Activated CD4-positive, alpha-beta memory T cell treated with anti-CD3 and anti-CD28 coated beads for 36 hours (primary cell): Measurements from ENCODE around the gene TMEM182. TPM values are rescaled to one million over a fixed set of nuclear protein-coding genes. Genes with fewer than 3 reads are reported as not detected.

Experiments
- CTCF ChIA-PET: fragments of 350-600 bp; sonication (Branson Sonifier 250); formaldehyde crosslinking; loops from one replicate; lab custom pipeline; 2021; ENCODE audit warnings: antibody characterized with exemption, inconsistent platforms; lab: Charles Lee
- POLR2A ChIA-PET: fragments of 350-600 bp; sonication (Branson Sonifier 250); formaldehyde crosslinking; loops from one replicate; lab custom pipeline; 2021; ENCODE audit warnings: antibody characterized with exemption; lab: Charles Lee
- DNase-seq: peaks from one replicate; pipeline ENCODE4 v3.0.0-alpha.2; 2020
- H3K27ac Mint-ChIP-seq: one replicate; pipeline ENCODE4 v1.8.0; 2021; ENCODE audit warnings: mixed read lengths
- H3K27me3 Mint-ChIP-seq: one replicate; pipeline ENCODE4 v1.8.0; 2021; ENCODE audit warnings: mixed read lengths
- H3K36me3 Mint-ChIP-seq: one replicate; pipeline ENCODE4 v1.8.0; 2021; ENCODE audit warnings: mixed read lengths
- H3K4me1 Mint-ChIP-seq: one replicate; pipeline ENCODE4 v1.8.0; 2021; ENCODE audit warnings: low read depth, mixed read lengths
- H3K4me3 Mint-ChIP-seq: one replicate; pipeline ENCODE4 v1.8.0; 2021; ENCODE audit warnings: mild to moderate bottlenecking, mixed read lengths
- H3K9me3 Mint-ChIP-seq: one replicate; pipeline ENCODE4 v1.8.0; 2021; ENCODE audit warnings: mixed read lengths
- intact Hi-C: fragments of 100-400 bp; cut with micrococcal nuclease; formaldehyde crosslinking; loops from one replicate; pipeline ENCODE4 v1.15.1; 2023
- total RNA-seq, 2 experiments: library from RNA; stranded (reverse); gene quantifications; one replicate each; pipeline ENCODE4 v1.2.3, GENCODE V29; 2021

The TMEM182 gene
- total RNA-seq, 2 experiments from 2014 or later: 3.8 to 5.8 TPM

DNA sequence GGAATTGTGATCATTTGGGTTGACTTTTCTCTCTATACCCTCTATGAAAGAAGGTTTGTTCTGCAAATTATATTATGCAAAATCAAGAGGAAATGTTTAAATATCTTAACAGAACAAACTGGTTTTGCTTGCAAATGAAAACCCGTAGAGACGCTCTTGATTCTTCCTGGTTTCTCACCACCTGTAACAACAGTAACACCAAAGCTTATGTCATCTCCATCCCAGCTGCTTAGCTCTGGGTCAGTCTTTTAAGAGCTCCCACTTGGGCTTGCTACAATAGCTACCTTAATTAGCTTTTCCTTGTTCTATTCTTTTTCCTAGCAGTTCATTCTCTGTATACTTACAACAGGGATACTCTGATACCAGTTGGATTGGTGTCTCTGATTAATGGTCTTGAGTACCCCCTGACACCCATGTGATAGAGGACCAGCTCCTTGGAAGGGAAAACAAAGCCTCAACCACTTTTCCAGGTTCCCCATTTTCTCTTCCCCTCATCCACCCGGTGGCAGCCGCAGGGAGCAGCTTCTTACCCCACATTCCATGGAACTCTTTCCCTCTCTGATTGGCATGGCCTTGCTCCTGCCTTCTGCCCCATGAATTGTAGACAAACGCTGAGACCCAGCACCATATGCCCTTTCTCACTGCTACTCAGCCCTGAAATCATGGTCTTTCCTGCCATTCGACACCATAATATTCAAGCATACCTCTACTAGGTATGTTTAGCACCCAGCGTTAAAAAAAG is 27.7 kb downstream of the TMEM182 start:
- Mint-ChIP-seq H3K4me3 (no peak overlapping the region), H3K27ac (no peak overlapping the region), H3K9me3 (no peaks in the 10 kb centered on the region), H3K36me3 (peaks cover 2% of the 10 kb centered on the region), H3K4me1 (no peaks in the 10 kb centered on the region), H3K27me3 (no peaks in the 10 kb centered on the region)
- POLR2A ChIA-PET: no interaction called here
- DNase-seq: no peak
- CTCF ChIA-PET: interaction anchor here (1.4 kb wide), 1 partner anchor 16 kb away, joined by 4 read pairs; no protein-coding TSS in a partner anchor
- intact Hi-C loops: no loop called here

DNA sequence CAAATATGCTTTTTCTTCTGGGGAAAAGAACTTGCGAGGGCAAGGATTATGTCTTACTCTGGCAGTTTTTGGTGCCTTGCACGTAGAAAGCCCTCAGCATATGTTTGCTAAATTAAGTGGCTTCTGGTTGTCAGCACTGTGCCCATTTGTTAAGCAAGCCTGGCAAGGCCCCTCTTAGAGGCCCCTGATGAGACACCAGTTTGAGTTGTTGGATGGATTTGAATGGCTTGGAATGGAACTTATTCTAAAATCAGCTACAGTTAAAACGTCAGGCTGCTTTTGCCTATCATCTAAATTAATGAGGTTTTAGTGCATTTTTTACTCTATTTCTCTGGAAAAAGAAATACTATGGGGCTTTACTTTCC is 28.2 kb downstream of the TMEM182 start:
- H3K27me3 Mint-ChIP-seq: no peaks in the 10 kb centered on the region
- ChIA-PET CTCF (interaction anchor here (1.0 to 1.4 kb wide), 2 partner anchors 16 kb away, joined by 3 to 4 read pairs; no protein-coding TSS in a partner anchor), POLR2A (no interaction called here)
- H3K4me3 Mint-ChIP-seq: no peak overlapping the region
- peaks cover 2% of the 10 kb centered on the region for H3K36me3 Mint-ChIP-seq
- no peaks in the 10 kb centered on the region for H3K9me3 Mint-ChIP-seq
- H3K4me1 Mint-ChIP-seq: no peaks in the 10 kb centered on the region
- intact Hi-C loops: no loop called here
- DNase-seq: no peak
- H3K27ac Mint-ChIP-seq: no peak overlapping the region

DNA sequence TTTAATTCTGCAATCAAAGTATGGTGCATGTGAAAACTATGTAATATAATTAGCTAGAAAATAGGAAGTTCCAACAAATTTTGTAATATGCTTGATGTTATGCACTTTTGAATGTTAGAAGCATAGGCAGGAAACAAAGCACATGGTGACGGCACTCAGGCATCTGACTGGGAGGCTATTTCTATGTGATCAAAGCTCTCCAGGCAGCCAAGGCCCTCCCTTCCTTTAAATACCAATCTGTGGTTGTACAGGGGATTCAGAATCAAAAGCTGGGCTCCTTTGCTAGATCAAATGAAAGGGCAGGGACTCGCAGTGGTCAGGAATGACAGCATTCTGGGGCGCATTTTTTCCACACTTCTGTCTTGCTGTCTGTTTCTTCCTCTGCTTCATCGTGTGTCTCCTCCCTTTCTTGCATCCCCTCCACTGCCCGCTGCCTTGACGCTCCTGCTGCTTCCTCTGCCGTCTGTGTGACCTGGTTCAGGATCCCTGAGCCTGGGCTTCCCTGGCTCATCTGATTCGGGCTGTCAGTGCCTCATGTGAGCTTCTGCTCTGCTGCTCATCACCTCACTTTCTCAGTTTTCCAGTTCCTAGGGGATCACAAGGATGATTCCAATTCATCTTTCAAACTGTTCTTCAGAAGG is 30.9 kb downstream of the TMEM182 start:
- CTCF ChIA-PET: interaction anchor here (1.0 kb wide), 1 partner anchor 39 kb away, joined by 4 read pairs; no protein-coding TSS in a partner anchor
- Mint-ChIP-seq H3K27me3 (no peaks in the 10 kb centered on the region), H3K27ac (no peak overlapping the region), H3K4me1 (no peaks in the 10 kb centered on the region), H3K9me3 (peaks cover 3% of the 10 kb centered on the region), H3K36me3 (peaks cover 9% of the 10 kb centered on the region), H3K4me3 (no peak overlapping the region)
- intact Hi-C loops: no loop called here
- POLR2A ChIA-PET: no interaction called here
- DNase-seq: no peak

DNA sequence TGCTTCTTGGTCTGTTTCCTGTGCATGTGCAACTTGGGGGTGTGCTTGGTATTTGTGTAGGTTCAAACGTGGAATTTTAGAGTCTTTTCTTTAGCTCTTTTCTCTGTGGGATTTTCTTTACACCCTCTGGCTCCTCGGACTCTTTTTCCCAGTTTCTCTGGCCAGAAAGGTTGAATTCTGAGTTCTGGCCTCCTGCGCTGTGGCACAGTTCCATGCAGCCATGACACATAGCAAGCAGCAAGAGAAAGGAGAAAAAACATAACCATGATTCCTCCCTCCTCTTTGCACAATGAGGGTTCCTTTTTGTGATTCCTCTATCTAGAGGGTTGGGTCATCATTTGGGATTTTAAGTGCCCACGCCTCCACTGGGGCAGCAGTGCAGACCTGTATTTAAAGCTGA is 33.8 kb downstream of the TMEM182 start:
- DNase-seq: no peak
- no peaks in the 10 kb centered on the region for H3K4me1 Mint-ChIP-seq
- intact Hi-C loops: no loop called here
- H3K27ac Mint-ChIP-seq: no peak overlapping the region
- H3K27me3 Mint-ChIP-seq: no peaks in the 10 kb centered on the region
- peaks cover 23% of the 10 kb centered on the region for H3K9me3 Mint-ChIP-seq
- H3K4me3 Mint-ChIP-seq: no peak overlapping the region
- peaks cover 37% of the 10 kb centered on the region for H3K36me3 Mint-ChIP-seq
- POLR2A ChIA-PET: no interaction called here
- CTCF ChIA-PET: interaction anchor here (3.1 kb wide), 1 partner anchor 10 kb away, joined by 11 read pairs; no protein-coding TSS in a partner anchor

DNA sequence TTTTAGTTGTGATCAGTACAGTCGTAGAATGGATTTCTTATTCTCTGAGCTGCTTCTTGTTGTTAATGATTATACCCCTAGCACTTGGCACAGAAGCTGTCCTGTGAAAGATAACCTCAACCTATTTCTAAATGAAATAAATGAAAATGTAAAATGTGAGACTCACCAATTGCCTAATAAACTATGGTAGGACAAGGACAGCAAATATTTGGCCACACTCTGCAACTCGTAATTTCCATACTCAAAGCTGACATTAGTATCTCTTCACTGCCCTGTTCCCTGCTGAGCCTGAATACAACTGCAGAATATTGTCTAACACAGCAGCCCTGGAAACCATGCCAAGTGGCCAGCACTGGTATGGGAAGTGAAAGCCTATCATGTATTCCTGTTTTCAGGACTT is 34.5 kb downstream of the TMEM182 start:
- peaks cover 41% of the 10 kb centered on the region for H3K36me3 Mint-ChIP-seq
- peaks cover 30% of the 10 kb centered on the region for H3K9me3 Mint-ChIP-seq
- CTCF ChIA-PET: interaction anchor here (3.1 kb wide), 1 partner anchor 10 kb away, joined by 11 read pairs; no protein-coding TSS in a partner anchor
- no peaks in the 10 kb centered on the region for H3K4me1 Mint-ChIP-seq
- intact Hi-C loops: no loop called here
- no peak for DNase-seq
- POLR2A ChIA-PET: no interaction called here
- H3K27me3 Mint-ChIP-seq: no peaks in the 10 kb centered on the region
- no peak overlapping the region for H3K27ac Mint-ChIP-seq
- H3K4me3 Mint-ChIP-seq: no peak overlapping the region

DNA sequence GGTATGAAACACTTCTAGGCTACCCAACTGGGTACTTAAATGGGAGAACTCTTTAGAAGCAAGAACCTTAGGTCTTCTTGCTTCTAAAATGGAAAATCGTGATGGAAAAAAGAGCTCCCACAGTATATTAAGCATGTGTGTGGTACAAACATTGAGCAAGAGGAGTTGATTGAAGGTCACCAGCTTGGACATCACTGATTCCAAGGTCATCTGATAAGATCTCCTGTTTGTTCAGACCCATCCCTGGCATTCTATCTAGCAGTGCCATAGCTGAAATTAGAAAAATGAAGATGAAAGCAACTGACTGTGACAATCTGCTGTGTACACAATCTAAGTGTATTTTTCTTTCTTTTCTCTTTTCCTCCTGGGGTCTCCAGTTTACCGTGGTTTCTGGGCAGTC is 35.7 kb downstream of the TMEM182 start:
- Mint-ChIP-seq H3K27me3 (no peaks in the 10 kb centered on the region), H3K36me3 (peaks cover 50% of the 10 kb centered on the region), H3K9me3 (peaks cover 42% of the 10 kb centered on the region), H3K4me3 (no peak overlapping the region), H3K4me1 (no peaks in the 10 kb centered on the region), H3K27ac (no peak overlapping the region)
- intact Hi-C loops: no loop called here
- POLR2A ChIA-PET: no interaction called here
- DNase-seq: no peak
- CTCF ChIA-PET: interaction anchor here (1.6 to 3.1 kb wide), 2 partner anchors 8 to 44 kb away, joined by 5 to 11 read pairs; no protein-coding TSS in a partner anchor

DNA sequence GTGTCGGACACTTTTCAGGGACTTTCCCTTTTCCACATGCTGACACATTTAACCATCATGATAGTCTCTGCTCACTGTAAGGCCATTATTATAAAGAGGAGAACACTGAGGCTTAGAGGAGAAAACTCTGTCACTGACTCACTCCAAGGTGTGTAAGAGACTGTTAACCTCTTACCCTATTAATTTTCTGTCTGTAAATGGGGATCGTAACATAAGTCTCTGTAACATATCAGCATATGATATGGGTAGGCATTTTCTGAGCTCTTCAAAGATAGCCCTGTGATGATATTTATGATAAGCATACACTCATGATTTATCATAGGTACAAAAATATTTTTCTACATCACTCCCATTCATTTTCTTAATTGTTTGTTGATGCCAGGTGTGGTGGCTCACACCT is 36.4 kb downstream of the TMEM182 start:
- no peaks in the 10 kb centered on the region for H3K27me3 Mint-ChIP-seq
- no peak for DNase-seq
- H3K9me3 Mint-ChIP-seq: peaks cover 48% of the 10 kb centered on the region
- no peak overlapping the region for H3K4me3 Mint-ChIP-seq
- peaks cover 53% of the 10 kb centered on the region for H3K36me3 Mint-ChIP-seq
- ChIA-PET CTCF (interaction anchor here (1.6 to 3.1 kb wide), 2 partner anchors 8 to 44 kb away, joined by 5 to 11 read pairs; no protein-coding TSS in a partner anchor), POLR2A (no interaction called here)
- intact Hi-C loops: no loop called here
- peaks cover 6% of the 10 kb centered on the region for H3K4me1 Mint-ChIP-seq
- H3K27ac Mint-ChIP-seq: no peak overlapping the region

DNA sequence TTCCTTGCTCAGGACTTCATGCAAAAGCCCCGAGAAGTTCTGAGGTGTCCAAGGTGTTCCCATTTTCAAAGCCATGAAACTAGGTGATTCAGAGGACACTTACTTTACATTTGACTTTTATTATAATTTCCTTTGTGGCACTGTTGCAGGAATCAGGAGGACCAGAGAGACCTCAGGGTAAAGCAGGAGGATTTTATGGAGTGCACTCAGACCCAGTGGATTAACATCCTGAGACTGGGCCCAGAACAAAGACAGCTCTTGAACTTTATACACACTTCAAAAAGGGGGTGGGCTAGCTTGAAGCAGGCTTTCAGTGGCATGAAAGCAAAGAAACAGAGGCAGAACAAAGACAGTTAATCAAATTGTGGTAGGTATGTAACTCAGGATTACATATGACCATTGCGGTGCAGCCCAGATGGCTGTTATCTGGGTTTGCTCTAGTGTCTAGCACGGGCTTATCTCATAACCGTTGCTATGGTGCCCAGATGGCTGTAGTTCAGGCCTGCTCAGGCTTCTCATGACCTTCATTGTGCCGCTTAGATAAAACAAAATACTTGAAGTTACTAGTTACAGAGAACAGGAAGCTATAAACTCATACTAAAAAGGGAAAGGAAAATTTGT is 39.4 kb downstream of the TMEM182 start:
- CTCF ChIA-PET: no interaction called here
- peaks cover 49% of the 10 kb centered on the region for H3K9me3 Mint-ChIP-seq

DNA sequence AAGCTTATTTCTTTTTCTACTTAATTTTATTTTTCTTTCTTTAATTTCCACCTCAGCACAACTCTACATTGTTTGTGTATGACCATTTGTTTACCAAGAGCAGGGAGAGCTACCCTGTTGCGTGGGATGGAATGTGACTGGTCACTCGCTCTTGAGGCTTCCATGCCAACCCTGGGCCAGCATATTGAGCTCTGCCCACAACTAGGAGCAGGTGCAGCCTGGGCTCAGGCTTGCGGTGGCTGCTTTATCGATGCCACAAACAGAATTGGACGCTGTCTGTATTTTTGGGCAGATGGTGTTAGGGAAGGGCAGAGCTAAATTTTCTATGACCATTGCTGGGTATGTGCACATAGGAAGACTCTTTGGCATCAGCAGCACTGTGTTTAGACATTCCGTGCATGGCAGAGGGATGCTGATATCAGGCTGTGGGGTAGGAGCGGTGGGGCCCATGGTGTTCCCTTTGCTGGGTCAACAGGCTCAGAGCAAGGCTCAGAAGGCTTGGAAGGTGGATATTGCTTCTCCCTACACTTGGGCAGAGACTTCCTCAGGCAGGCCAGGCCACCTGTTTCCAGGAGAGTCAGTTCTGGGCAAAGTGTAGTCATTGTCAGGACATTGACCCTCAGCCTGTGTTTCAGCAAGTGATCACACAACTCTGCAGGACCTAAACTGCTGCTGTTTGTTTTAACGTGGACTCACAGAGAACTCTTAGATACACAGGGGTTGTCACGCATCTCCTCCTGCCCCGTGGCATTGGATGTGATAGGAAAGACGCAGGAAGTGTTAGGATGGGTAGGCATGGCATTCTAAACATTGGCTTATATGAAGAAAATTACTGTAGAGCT is 40.2 kb downstream of the TMEM182 start:
- Mint-ChIP-seq H3K36me3 (peaks cover 52% of the 10 kb centered on the region), H3K27me3 (peaks cover 3% of the 10 kb centered on the region), H3K27ac (no peak overlapping the region), H3K4me3 (no peak overlapping the region), H3K4me1 (peaks cover 17% of the 10 kb centered on the region), H3K9me3 (peaks cover 49% of the 10 kb centered on the region)
- POLR2A ChIA-PET: no interaction called here
- no peak for DNase-seq
- intact Hi-C loops: no loop called here
- CTCF ChIA-PET: interaction anchor here (1.2 to 7.0 kb wide), 2 partner anchors 49 to 329 kb away, joined by 4 to 99 read pairs; partner anchors contain the start of gene SLC9A4

More for the DNA sequence above, 39.4 kb downstream of the TMEM182 start:
- Mint-ChIP-seq H3K27ac (no peak overlapping the region), H3K27me3 (peaks cover 3% of the 10 kb centered on the region), H3K4me3 (no peak overlapping the region), H3K4me1 (peaks cover 17% of the 10 kb centered on the region), H3K36me3 (peaks cover 52% of the 10 kb centered on the region)
- POLR2A ChIA-PET: no interaction called here
- intact Hi-C loops: no loop called here
- no peak for DNase-seq

DNA sequence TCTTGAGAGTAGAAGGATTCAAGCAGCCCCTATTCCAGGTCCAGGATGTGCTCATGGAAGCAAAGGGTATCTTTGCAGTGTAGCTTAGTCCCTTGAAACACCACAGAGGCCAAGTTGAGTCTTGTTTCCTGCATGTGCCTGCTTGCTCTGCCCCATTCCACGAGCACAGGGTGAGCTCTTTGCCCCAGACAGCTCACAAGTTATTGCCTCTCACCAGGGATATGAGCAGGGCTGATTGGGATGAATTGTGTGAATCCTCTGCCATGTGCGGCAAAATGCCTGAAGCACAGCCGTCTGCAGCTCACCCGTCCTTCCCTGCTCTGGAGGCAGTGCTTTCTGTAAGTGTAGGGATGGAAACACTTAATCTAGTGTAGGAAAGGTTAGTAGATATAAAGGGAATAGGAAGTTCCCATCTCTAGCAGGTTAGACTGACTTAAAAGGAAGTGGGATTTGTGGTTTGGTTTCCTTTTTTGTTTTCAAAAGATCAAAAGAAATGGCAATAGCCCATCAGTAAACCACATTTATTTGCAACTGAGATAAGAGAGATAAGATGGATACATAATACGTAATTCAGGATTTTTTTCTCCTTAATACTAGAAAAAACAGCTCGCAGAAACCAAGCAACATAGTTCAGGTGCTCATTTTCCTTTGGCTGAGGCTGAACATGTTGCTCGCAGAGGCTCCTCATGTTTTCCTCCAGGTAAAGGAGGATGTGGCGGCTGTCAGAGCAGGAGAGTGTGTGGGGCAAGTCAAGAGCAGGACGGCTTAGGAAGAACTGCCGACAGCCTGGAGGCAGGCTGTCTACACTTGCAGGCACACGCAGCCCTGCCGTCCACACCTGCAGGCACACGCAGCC is 41.4 kb downstream of the TMEM182 start:
- Mint-ChIP-seq H3K27me3 (peaks cover 3% of the 10 kb centered on the region), H3K36me3 (peaks cover 40% of the 10 kb centered on the region), H3K4me1 (peaks cover 17% of the 10 kb centered on the region), H3K27ac (no peak overlapping the region), H3K4me3 (no peak overlapping the region), H3K9me3 (peaks cover 42% of the 10 kb centered on the region)
- POLR2A ChIA-PET: no interaction called here
- CTCF ChIA-PET: interaction anchor here (1.2 to 7.0 kb wide), 2 partner anchors 50 to 330 kb away, joined by 4 to 99 read pairs; partner anchors contain the start of gene SLC9A4
- intact Hi-C loops: no loop called here
- DNase-seq: no peak

DNA sequence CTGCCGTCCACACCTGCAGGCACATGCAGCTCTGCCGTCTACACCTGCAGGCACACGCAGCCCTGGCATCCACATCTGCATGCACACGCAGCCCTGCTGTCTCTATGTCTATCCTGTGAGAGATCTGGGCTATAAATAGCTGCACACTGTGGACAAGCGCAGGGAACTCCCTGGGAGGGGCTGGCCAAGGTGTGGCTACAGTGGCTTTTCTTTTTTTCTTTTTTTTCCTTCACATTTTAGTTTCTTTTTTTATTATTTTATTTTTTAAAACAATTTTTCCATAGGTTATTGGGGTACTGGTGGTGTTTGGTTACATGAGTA is 42.0 kb downstream of the TMEM182 start:
- peaks cover 17% of the 10 kb centered on the region for H3K4me1 Mint-ChIP-seq
- ChIA-PET POLR2A (no interaction called here), CTCF (interaction anchor here (7.0 kb wide), 1 partner anchor 50 kb away, joined by 99 read pairs; no protein-coding TSS in a partner anchor)
- peaks cover 36% of the 10 kb centered on the region for H3K36me3 Mint-ChIP-seq
- peaks cover 42% of the 10 kb centered on the region for H3K9me3 Mint-ChIP-seq
- intact Hi-C loops: no loop called here
- no peak overlapping the region for H3K4me3 Mint-ChIP-seq
- H3K27ac Mint-ChIP-seq: no peak overlapping the region
- no peak for DNase-seq
- peaks cover 3% of the 10 kb centered on the region for H3K27me3 Mint-ChIP-seq
